A549 (cell line): Measurements from ENCODE around the gene PDE8A.
"Not testable (repeated sequence)": the region's sequence is repeated elsewhere in the genome, so short reads cannot be mapped to it uniquely, and the experiment has no call there.

ENCODE experiments used
- HDAC2 ChIP-seq: fragments of 200-600 bp; sonication (generic); IDR thresholded peaks from 2 replicates; pipeline ENCODE4 v1.6.1; 2016
- MYC ChIP-seq: IDR thresholded peaks from 2 replicates; pipeline ENCODE4 v1.6.1; 2012; ENCODE audit warnings: mild to moderate bottlenecking, inconsistent platforms, low read length, improper control_type of control experiment, borderline replicate concordance
- POLR2A ChIP-seq: IDR thresholded peaks from 2 replicates; pipeline ENCODE4 v1.6.1; 2012; ENCODE audit warnings: mild to moderate bottlenecking, low read length
- SREBF2 ChIP-seq: fragments of 450-650 bp; IDR thresholded peaks from 2 replicates; pipeline ENCODE4 v1.6.1; 2014; ENCODE audit warnings: mild to moderate bottlenecking, moderate library complexity
- TF ChIP-seq, protein P1 (sequence below): fragments of >200 bp; sonication (Bioruptor Twin); formaldehyde crosslinking; IDR thresholded peaks from 3 replicates; pipeline ENCODE4 v1.5.1; 2016

GRCh38 chr15:85185350-85185749, 203.7 kb downstream of the PDE8A start:
- TF ChIP-seq SREBF2, POLR2A, MYC, HDAC2: not testable (repeated sequence)
- TF ChIP-seq, protein P1, sequence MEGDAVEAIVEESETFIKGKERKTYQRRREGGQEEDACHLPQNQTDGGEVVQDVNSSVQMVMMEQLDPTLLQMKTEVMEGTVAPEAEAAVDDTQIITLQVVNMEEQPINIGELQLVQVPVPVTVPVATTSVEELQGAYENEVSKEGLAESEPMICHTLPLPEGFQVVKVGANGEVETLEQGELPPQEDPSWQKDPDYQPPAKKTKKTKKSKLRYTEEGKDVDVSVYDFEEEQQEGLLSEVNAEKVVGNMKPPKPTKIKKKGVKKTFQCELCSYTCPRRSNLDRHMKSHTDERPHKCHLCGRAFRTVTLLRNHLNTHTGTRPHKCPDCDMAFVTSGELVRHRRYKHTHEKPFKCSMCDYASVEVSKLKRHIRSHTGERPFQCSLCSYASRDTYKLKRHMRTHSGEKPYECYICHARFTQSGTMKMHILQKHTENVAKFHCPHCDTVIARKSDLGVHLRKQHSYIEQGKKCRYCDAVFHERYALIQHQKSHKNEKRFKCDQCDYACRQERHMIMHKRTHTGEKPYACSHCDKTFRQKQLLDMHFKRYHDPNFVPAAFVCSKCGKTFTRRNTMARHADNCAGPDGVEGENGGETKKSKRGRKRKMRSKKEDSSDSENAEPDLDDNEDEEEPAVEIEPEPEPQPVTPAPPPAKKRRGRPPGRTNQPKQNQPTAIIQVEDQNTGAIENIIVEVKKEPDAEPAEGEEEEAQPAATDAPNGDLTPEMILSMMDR: not testable (repeated sequence)
